Measurements from ENCODE around the gene ZNF142.

Gene ZNF142

DNA sequence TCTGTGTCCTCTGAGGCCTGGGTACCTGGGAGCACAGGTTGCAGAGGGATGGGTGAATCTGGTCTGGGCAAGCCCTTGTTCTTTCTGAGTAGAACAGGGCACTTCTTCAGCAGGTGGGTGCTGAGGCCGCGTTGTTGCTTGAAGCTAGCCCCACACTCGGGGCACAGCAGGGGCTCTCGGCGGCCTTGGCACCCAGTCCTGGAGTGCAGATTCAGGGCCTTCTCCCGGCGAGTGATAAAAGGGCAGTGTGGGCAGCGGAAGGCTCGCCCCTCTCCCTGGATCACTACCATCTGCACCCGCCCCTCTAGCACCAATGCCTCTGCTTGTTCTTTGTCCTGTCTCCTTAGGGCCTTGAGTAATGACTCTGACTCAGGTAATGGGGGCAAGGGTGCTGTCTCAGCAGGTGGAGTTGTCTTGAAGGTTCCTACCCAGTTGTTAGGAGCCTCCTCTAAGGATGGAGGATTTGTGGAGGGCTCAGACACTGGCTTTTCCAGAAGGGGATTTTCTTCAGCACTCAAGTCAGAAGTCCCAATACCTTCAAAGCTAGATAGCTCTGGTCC, 15.6 kb downstream of the ZNF142 start:
- no peak overlapping the region for H3K4me3 ChIP-seq (ENCODE audit: low read depth, low read length)
- in situ Hi-C loops (cut with HindIII; ENCODE audit: low sequenced_read_pairs): no loop called here
- TF ChIP-seq, protein P1, sequence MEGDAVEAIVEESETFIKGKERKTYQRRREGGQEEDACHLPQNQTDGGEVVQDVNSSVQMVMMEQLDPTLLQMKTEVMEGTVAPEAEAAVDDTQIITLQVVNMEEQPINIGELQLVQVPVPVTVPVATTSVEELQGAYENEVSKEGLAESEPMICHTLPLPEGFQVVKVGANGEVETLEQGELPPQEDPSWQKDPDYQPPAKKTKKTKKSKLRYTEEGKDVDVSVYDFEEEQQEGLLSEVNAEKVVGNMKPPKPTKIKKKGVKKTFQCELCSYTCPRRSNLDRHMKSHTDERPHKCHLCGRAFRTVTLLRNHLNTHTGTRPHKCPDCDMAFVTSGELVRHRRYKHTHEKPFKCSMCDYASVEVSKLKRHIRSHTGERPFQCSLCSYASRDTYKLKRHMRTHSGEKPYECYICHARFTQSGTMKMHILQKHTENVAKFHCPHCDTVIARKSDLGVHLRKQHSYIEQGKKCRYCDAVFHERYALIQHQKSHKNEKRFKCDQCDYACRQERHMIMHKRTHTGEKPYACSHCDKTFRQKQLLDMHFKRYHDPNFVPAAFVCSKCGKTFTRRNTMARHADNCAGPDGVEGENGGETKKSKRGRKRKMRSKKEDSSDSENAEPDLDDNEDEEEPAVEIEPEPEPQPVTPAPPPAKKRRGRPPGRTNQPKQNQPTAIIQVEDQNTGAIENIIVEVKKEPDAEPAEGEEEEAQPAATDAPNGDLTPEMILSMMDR (IDR thresholded peaks at IDR 0.05; ENCODE audit: low read depth, low read length): no peak
- DNase-seq (ENCODE audit: low read depth, low spot score): no peak

DNA sequence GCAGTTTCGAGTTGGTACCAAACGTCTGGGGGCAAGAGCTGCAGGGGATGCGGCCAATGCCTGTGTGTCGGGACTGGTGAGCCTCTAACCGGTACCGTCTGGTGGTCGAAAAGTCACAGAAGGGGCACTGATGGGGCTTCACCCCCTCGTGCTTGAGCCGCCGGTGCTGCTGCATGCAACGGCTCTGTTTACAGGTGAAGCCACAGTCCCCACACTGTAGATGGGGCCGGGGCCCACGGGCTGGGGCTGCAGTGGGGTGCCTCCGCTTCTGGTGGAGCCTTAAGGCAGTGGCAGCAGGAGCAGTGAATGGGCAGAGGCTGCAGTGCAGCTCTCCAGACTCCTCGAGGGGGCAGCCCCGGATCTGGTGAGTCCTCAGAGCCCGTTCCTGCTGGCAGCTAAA, 16.6 kb downstream of the ZNF142 start:
- TF ChIP-seq, protein P1 (IDR thresholded peaks at IDR 0.05; ENCODE audit: low read depth, low read length): no peak
- no peak for DNase-seq (ENCODE audit: low read depth, low spot score)
- in situ Hi-C loops (cut with HindIII; ENCODE audit: low sequenced_read_pairs): no loop called here
- no peak overlapping the region for H3K4me3 ChIP-seq (ENCODE audit: low read depth, low read length)

DNA sequence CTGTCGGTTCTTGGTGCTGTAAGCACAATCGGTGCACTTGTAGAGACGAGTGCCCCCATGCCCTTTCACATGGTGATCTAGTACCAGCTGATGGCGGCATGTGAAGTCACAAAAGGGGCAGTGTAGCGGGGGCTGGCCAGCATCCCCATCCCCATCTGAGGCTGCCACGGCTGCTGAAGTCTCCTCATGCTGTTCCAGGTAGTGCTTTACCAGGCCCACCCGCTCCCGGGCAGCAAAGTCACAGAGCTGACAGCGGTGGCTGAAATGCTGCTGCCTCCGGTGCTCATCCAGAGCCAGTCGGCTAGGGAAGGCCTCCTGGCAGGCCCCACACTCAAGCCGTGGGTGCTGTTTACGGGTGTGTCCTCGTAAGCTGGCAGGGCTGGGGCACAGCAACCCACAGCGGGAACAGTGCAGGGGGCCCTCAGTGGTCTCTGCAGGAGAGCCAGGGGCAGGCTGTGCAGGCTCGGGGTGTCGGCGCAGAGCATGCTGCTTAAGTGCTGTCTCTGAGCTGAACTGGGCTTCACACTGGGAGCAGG, 17.2 kb downstream of the ZNF142 start:
- in situ Hi-C loops (cut with HindIII; ENCODE audit: low sequenced_read_pairs): no loop called here
- no peak for DNase-seq (ENCODE audit: low read depth, low spot score)
- H3K4me3 ChIP-seq (ENCODE audit: low read depth, low read length): no peak overlapping the region
- TF ChIP-seq, protein P1 (IDR thresholded peaks at IDR 0.05; ENCODE audit: low read depth, low read length): no peak

DNA sequence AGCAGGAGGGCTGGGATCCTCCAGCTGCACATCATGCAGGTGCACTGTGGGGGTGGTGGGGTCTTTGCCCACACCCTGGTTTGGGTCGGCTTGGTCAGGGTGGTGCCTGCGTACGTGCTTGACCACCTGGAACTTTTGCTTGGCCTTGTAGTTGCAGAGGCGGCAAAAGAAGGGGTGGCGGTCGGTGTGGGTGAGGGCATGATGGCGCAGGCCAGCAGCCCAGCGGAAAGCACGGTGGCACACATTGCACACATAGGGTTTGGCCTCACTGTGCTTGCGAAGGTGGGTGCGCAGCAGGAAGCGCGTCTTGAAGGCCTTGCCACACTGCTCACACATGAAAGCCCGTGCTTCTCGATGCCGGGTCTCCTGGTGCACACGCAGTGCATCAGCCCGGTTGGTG, 21.1 kb downstream of the ZNF142 start:
- H3K4me3 ChIP-seq (ENCODE audit: low read depth, low read length): no peak overlapping the region
- in situ Hi-C loops (cut with HindIII; ENCODE audit: low sequenced_read_pairs): no loop called here
- TF ChIP-seq, protein P1 (IDR thresholded peaks at IDR 0.05; ENCODE audit: low read depth, low read length): no peak
- DNase-seq (ENCODE audit: low read depth, low spot score): no peak

DNA sequence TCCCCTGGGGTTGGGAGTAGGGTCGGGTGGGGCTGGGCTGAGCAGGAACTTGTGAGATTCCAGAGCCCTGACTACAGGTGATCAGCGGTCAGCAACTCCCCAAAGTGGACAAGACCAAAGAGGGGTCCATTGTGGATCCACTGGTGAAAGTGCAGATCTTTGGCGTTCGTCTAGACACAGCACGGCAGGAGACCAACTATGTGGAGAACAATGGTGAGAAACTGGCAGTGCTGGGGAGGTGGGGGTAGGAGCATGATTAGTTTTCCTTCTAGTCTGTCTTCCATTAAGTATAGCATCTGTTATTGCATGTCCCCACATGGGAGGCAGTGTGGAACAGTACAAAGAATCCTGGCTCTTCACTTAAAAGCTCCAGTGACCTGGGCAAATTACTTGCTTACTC, 23.7 kb downstream of the ZNF142 start:
- TF ChIP-seq, protein P1 (IDR thresholded peaks at IDR 0.05; ENCODE audit: low read depth, low read length): no peak
- H3K4me3 ChIP-seq (ENCODE audit: low read depth, low read length): no peak overlapping the region
- DNase-seq (ENCODE audit: low read depth, low spot score): no peak
- in situ Hi-C loops (cut with HindIII; ENCODE audit: low sequenced_read_pairs): no loop called here

DNA sequence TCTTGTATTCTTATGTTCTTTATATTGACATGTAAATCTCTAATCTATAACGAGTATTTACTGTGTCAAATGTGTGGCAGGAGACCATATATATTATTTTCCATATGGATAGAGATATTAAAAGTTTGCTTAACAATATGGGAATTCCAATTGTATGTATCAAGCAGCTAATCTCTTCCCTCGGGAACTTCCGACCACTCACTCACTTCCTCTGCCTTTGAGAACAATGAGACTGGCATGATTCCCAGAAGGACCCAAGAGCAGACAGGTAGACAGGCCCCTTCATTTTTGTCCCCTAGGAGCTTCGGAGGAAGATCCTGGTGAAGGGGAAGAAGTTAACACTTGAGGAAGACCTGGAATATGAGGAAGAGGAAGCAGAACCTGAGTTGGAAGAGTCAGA, 27.6 kb downstream of the ZNF142 start:
- TF ChIP-seq, protein P1 (IDR thresholded peaks at IDR 0.05; ENCODE audit: low read depth, low read length): no peak
- peak; percentile 14 for DNase-seq (ENCODE audit: low read depth, low spot score)
- no peak overlapping the region for H3K4me3 ChIP-seq (ENCODE audit: low read depth, low read length)
- in situ Hi-C loops (cut with HindIII; ENCODE audit: low sequenced_read_pairs): no loop called here

Measured in astrocyte of the spinal cord (primary cell).